Measurements from ENCODE around the gene COPG1.

The COPG1 gene

DNA sequence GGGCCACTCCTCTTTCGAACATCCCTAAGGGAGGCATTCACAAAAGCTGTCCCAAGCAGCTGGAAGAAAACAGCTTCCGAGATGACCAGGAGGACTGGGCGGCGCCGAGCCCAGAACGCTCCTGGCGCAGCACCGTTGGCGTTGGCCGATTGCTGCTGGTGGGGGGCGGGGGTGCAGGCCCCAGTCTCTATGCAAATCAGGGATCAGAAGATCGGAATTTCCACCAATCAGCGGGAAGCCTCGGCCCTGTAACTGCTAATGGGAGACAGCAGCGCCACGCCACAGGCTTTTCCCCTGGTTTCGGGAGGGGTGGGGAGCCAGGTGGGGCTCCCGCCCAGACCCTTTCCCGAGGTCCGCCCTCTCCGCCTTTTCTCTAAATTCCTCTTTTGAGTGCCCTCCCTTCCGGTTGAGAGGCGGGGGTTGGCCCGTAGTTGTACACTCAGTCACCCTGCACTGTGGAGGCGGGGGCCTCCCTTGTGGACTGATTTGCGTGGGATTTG, 56.2 kb downstream of the COPG1 start:
- no peak for TF ChIP-seq CTCF (IDR thresholded peaks at IDR 0.05)

GRCh38 chr3:129308636-129309035, 59.2 kb downstream of the COPG1 start:
- TF ChIP-seq CTCF (IDR thresholded peaks at IDR 0.05), result no peak

- no peak for TF ChIP-seq CTCF (IDR thresholded peaks at IDR 0.05)
Observed at GRCh38 chr3:129310111-129311011, 61.0 kb downstream of the COPG1 start.

GRCh38 chr3:129311054-129311902, 61.9 kb downstream of the COPG1 start:
- TF ChIP-seq CTCF (IDR thresholded peaks at IDR 0.05), result no peak

DNA sequence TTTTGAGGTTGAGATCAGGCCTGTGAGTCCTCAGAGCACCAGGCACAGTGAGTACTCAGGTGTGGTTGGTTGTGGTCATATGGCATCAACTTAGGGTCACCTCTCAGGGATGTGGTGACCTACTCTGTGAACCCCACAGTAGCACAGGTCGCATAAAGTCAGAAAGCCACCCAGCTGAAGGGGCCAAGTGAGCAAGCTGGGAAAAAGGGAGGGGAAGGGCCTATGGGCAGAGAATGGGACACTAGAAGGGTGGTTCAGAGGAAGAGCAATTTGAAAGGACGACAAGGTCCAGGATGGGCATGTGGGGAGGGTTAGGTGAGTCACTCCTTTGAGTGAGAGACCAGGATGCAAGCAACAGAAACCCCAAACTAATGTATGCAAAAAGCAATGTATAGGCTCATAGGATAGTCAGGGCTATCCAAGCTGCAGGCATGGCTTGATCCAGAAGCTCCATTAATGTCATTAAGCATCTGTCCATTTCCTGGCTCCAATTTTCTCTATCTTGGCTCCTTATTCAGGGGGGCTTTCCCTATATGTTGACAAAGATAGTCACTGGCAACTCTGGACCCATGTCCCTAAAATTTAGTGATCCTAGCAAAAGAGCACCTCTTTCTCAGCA, 62.7 kb downstream of the COPG1 start:
- no peak for TF ChIP-seq CTCF (IDR thresholded peaks at IDR 0.05)

GRCh38 chr3:129312671-129313414, 63.4 kb downstream of the COPG1 start:
- TF ChIP-seq CTCF (IDR thresholded peaks at IDR 0.05), result no peak

DNA sequence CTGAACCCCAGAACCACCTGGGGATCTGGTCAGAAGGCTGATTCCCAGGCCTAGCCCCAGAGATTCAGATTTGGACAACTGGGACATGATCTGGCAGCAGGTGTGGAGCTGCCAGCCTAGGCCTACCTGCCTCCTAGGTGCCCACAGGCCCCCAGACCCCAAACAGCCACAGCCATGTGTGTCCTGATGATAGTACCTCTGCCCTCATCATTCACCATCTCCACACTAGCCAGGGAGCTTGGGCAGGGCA, 63.9 kb downstream of the COPG1 start:
- no peak for TF ChIP-seq CTCF (IDR thresholded peaks at IDR 0.05)
